ENCODE results near the gene NUP62. TPM values are rescaled to one million over a fixed set of nuclear protein-coding genes. Genes with fewer than 3 reads are reported as not detected.

Gene NUP62
- polyA plus RNA-seq, 6 donors from 2014 or later: 30.3 to 59.2 (median 51.3) TPM

DNA sequence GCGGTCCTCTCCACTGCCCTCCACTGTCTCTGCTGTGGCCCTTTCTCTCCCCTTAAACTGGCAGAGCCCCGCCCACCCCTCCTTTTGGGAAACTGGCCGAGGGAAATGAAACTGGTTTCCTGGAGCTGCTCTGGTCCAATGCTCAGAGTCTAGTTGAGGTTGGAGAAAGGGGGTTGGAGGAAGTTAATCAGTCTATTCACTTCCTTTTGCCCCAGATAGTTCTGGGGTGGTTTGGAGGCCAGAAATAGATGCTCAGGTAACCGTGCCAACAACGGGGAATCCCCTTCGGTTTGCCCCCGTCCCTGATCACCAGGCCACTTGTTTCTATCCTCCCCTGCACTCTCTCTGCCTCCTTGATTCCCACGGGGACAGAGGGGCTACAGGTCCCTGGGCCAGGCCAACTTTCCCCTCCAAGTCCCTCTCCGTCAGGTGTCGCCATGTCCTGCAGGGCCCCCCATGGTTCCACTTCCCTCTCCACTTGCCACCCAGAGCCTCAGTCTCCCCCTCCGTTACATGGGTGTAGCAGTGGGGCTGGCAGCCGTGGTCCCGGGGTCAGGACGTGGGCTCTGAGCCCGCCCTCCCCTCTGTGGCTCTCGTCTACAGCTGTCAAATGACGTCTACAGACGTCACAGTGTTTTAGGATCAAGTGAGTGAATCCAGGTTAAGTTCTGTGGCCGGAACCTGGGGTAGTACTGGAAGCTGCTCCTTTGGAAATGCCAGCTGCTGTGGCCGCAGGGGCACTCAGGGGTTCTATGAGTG lies 32.3 kb downstream of the NUP62 start, which contains the start of gene IL4I1:
Gene IL4I1 (minus strand): TSS at position 25 of the 759 bp plus-strand sequence. CDS start 727 bp downstream, outside the sequence.
- ATAC-seq (ENCODE audit: low read depth in 2 of 2): peak; percentile 77 to 83
- H3K4me1 Mint-ChIP-seq: peaks cover 31 to 73% (median 66%) of the 10 kb centered on the region in 3 donors
- peak; percentile 84 for DNase-seq
- no peaks in the 10 kb centered on the region for H3K36me3 Mint-ChIP-seq
- peak within 1 kb of the TSS; percentile 96 to 100 (median 98) for H3K27ac Mint-ChIP-seq
- H3K4me3 Mint-ChIP-seq: peak within 1 kb of the TSS; percentile 75 to 95 (median 90)
- no peaks in the 10 kb centered on the region for H3K27me3 Mint-ChIP-seq
- no peaks in the 10 kb centered on the region for H3K9me3 Mint-ChIP-seq

DNA sequence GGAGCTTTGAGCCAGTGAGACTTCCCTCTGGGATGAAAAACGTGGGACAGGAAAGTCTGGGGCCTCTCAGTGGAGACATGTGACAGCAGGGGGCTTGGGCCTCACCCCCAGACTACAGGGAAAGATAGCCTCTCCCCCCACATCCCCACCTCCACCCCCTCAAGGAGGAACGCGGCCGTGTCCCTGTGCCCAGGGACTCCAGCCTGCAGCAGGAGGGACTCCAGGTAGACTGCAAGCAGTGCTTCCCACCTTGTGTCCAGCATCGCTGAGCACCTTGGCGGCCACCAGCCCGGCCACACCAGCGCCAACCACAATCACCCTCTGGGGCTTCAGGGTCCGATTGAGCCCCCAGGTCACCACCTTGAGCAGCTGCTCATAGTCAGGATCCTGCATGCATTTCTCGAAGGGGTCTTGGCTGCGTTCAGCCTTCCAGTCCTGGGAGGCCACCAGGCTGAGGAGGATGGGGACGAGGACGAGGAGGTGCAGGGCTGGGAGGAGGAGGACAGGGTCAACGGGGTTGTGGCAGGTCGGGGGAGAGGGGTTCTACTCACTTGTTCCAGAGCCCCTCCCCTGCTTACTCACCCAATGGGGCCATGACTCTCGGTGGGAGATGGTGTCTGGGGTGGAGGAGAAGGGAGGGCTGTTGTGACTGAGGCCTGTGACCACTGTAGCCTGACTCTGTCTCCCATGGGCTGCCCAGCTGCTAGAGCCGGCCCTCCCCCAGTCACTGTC lies 33.6 kb downstream of the NUP62 start:
- no peaks in the 10 kb centered on the region for H3K36me3 Mint-ChIP-seq
- ATAC-seq (ENCODE audit: low read depth in 2 of 2) (no peak), DNase-seq (no peak)
- peak overlapping the region in 5 of 6 donors; percentile 95 to 100 (median 98) for H3K27ac Mint-ChIP-seq
- no peaks in the 10 kb centered on the region for H3K27me3 Mint-ChIP-seq
- no peaks in the 10 kb centered on the region for H3K9me3 Mint-ChIP-seq
- H3K4me3 Mint-ChIP-seq: peak overlapping the region; percentile 30 to 94 (median 77)
- H3K4me1 Mint-ChIP-seq: peaks cover 35 to 73% (median 64%) of the 10 kb centered on the region in 3 donors

DNA sequence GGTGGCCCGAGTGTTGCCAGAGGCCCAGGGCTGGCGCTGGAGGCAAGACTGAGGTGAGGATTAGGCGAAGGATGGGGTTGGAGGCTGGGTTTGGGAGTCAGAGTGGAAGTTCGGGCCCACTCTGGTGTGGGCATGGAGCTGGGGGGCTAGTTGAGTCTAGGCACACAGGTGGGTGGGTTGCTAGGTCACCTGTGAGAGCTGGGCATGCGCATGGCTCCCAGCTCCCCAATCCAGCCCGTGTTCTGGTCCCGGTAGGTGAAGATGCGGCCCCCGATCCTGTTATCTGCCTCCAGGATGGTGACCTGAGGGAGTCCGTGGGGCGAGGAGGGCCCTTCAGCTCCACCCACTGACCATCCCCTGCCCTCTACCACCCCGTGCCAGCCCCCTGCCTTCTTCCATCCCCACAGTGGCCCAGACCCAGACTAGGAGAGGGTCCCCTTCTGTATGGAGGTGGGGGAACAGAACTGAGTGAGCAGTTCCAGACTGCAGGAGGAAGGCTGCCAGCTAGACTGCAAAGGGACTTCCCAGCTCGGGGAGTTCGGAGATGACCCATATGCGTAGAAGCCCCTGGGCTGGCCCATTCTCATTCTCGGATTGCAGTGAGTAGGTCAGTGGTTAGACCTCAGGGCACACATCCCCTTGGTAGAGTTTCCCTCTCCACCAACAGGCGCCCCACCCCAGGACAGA lies 34.3 kb downstream of the NUP62 start:
- H3K4me3 Mint-ChIP-seq: peak overlapping the region in 4 of 8 donors; percentile 30 to 57 (median 39)
- ATAC-seq (ENCODE audit: low read depth in 2 of 2) (no peak), DNase-seq (no peak)
- H3K9me3 Mint-ChIP-seq: no peaks in the 10 kb centered on the region
- peaks cover 35 to 69% (median 62%) of the 10 kb centered on the region in 3 donors for H3K4me1 Mint-ChIP-seq
- no peaks in the 10 kb centered on the region for H3K36me3 Mint-ChIP-seq
- no peaks in the 10 kb centered on the region for H3K27me3 Mint-ChIP-seq
- H3K27ac Mint-ChIP-seq: peak overlapping the region in 4 of 6 donors; percentile 24 to 96 (median 84)

DNA sequence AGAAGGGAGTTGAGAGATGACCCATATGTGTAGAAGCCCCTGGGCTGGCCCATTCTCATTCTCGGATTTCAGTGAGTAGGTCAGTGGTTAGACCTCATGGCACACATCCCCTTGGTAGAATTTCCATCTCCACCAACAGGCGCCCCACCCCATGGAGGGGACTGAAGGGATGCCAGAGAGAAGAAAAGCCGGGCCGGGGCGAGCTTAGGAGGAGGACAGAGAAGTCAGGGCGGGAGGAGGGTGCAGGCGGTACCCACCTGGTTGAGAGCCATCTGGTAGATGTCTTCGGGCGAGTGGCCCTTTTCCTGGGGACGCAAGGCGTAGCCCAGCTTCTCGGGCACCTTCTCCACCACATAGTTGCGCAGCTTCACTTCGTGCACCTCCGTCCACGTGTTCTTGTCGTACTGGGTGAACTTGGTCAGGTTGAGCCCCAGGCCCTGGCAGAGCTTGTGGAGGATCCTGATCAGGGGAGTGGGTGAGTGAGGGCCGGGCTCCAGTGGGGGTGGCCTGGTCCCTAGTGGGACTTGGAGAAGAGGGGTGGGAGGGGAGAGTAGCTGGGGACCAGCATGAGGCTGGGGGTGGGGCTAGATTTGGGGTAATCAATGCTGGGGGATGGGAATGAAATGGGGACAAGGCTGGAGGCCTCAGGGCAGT lies 35.2 kb downstream of the NUP62 start:
- Mint-ChIP-seq H3K4me1 (peaks cover 35 to 63% (median 63%) of the 10 kb centered on the region in 3 donors), H3K36me3 (no peaks in the 10 kb centered on the region), H3K9me3 (no peaks in the 10 kb centered on the region), H3K4me3 (peak overlapping the region in 2 of 8 donors; percentile 59 to 70), H3K27ac (peak overlapping the region in 3 of 6 donors; percentile 41 to 74 (median 56)), H3K27me3 (no peaks in the 10 kb centered on the region)
- ATAC-seq (ENCODE audit: low read depth in 2 of 2) (no peak), DNase-seq (no peak)

DNA sequence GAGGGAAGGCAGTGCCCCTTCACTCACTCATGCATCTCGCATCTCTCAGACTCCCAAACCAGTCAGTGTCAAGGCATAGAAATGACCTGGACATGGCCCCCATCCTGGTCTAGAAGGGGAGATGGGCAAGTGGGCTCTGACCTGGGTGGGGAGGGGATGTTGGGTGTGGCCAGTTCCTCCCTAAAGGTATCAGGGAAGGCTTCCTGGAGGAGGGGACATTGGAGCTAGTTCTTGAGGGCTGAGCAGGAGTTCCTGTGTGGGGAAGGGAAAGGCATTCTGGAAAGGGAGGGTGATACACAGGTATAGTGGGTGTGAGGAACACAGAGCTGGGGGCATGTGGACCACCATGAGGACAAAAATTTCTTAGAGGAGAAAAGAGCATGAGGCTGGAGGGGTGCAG lies 36.6 kb downstream of the NUP62 start:
- peak overlapping the region in 2 of 8 donors; percentile 57 to 88 for H3K4me3 Mint-ChIP-seq
- ATAC-seq (ENCODE audit: low read depth in 2 of 2) (no peak), DNase-seq (no peak)
- H3K27me3 Mint-ChIP-seq: no peaks in the 10 kb centered on the region
- peaks cover 32 to 60% (median 59%) of the 10 kb centered on the region in 3 donors for H3K4me1 Mint-ChIP-seq
- H3K27ac Mint-ChIP-seq: peak overlapping the region in 4 of 6 donors; percentile 39 to 94 (median 72)
- H3K36me3 Mint-ChIP-seq: no peaks in the 10 kb centered on the region
- no peaks in the 10 kb centered on the region for H3K9me3 Mint-ChIP-seq

DNA sequence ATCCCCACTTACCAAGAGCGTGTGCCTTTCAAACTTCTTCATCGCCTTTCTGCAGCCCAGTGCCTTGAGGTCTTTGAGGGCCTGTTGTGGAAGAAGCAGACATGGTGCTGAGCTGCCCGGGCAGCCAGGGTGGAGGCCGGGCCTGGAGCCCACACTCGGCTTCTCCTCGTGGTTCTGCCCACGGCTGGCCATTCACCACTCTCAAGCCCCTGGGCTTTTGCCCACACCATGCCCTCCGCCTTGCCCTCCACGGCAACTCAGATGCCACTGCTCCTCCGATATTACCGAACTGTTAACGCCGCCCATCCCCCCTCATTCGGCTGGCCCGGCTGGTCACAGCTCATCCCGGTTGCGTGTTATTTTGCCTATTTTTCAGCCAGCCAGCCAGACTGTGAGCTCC lies 37.9 kb downstream of the NUP62 start:
- no peak for ATAC-seq (ENCODE audit: low read depth in 2 of 2)
- Mint-ChIP-seq H3K36me3 (no peaks in the 10 kb centered on the region), H3K4me3 (peak overlapping the region in 6 of 8 donors; percentile 3 to 83 (median 49)), H3K9me3 (no peaks in the 10 kb centered on the region), H3K27ac (peak overlapping the region in 3 of 6 donors; percentile 42 to 85 (median 67)), H3K4me1 (peaks cover 19 to 47% (median 45%) of the 10 kb centered on the region in 3 donors), H3K27me3 (no peaks in the 10 kb centered on the region)
- no peak for DNase-seq

DNA sequence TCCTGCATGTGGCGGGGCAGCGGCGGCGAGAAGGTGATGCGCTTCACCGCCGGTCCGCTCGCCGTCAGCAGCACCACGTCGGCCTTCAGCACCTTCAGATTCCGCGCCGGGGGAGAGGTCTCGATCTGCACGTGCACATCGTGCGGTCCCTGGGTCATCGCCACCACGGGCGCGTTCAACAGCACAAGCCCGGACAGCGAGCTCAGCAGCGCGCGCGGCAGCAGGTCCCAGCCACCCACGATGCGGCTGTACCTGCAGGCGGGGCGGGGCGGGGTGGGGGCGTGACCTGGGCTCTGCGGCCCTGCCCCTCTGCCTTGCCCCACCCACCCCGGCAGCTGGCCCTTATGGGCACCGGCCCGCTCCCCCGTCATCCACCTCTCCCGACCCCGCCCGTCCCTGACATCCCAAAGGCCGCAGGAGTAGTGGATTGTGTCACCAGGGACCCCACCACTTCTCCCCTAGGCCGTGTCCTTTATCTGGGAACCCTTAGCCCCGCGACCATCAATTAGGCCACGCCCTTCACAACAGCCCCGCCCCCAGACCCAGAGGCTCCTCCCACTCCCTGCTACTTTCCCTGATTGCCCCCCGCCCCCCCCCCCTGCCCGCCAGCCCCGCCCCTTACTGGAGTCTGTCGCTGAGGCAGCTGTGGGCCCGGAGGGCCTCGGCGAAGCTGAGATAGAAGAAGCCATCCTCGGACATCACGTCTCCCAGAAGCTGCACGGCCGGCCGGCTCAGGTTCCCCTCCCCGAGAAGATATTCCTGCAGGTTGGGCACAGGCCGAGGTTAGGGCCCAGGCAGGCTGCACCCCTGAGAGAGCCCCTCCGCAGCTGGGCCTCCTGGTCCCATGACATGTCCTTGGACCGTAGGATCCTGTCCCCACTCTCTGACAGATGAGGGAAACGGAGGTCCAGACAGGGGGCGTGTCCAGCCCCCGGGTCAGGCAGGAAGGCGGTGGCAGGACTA lies 38.7 kb downstream of the NUP62 start:
- no peak for DNase-seq
- Mint-ChIP-seq H3K4me3 (peak overlapping the region; percentile 29 to 91 (median 83)), H3K9me3 (no peaks in the 10 kb centered on the region), H3K4me1 (peaks cover 11 to 39% (median 38%) of the 10 kb centered on the region in 3 donors), H3K36me3 (no peaks in the 10 kb centered on the region), H3K27me3 (no peaks in the 10 kb centered on the region), H3K27ac (peak overlapping the region in 4 of 6 donors; percentile 44 to 85 (median 67))
- peak; percentile 79 to 83 for ATAC-seq (ENCODE audit: low read depth in 2 of 2)

DNA sequence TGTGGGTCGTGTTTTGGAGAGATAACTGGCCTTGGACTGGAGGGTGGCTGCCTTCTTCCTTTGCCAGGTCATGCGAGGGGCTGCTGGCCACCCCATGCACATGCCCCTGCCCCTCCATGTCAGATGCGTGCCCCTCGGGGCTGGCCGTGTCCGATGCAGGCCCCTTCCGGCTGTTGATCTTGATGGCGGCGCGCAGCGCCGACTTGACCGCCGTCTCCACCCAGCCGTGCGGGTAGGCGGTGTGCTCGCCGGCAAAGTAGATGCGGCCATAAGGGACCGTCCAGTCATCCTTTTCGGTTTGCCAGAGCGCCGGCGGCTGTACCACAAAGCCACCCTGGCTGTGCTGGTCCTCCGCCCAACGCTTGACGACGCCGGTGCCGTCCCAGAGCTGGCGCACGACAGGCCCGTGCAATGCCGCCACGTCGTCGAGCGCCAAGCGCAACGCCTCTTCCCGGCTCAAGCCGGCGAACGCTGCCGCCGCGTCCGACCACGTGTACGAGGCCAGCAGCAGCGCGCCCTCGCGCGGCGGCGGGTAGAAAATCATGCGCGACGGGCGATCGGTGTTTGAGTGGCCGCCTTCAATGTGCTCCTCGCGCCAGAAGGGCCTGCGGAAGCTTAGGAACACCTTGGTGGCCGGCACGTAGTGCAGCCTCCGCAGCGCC lies 39.5 kb downstream of the NUP62 start:
- Mint-ChIP-seq H3K4me3 (peak overlapping the region; percentile 29 to 91 (median 83)), H3K27me3 (no peaks in the 10 kb centered on the region), H3K27ac (peak overlapping the region in 3 of 6 donors; percentile 44 to 85 (median 68)), H3K4me1 (peaks cover 10 to 31% (median 30%) of the 10 kb centered on the region in 3 donors), H3K36me3 (no peaks in the 10 kb centered on the region), H3K9me3 (no peaks in the 10 kb centered on the region)
- DNase-seq (peak; percentile 70), ATAC-seq (ENCODE audit: low read depth in 2 of 2) (peak; percentile 77 to 79)

DNA sequence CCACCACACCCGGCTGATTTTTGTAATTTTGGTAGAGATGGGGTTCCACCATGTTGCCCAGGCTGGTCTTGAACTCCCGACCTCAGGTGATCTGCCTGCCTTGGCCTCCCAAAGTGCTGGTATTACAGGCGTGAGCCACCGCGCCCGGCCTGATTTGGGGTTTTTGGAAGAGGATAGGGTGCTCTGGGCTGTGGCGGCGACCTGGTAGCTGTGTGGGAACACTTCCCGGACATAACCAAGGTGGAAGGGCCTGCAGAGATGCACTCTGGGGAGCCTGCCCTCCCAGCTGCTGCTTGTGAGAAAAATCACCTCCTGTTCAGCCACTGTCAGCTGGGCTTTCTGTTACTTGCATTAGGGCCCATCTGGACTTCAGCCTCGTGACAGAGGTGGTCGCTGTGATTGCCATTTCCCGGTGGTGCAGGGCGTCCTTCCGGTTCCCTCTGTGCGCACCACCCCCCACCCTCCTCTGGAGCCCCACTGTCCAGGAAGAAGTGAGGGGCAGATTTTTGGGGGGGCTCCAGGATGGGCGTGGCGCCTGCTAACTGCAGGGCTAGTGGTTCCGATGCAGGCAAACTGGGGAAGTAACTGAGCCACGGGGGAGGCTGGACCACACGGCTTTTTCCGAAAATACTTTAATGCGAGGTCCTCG lies 40.1 kb downstream of the NUP62 start:
- H3K27ac Mint-ChIP-seq: peak overlapping the region in 1 of 6 donors; percentile 85
- H3K4me1 Mint-ChIP-seq: peaks cover 4 to 25% (median 24%) of the 10 kb centered on the region in 3 donors
- no peaks in the 10 kb centered on the region for H3K9me3 Mint-ChIP-seq
- peak overlapping the region in 6 of 8 donors; percentile 21 to 78 (median 40) for H3K4me3 Mint-ChIP-seq
- ATAC-seq (ENCODE audit: low read depth in 2 of 2): no peak
- no peak for DNase-seq
- no peaks in the 10 kb centered on the region for H3K36me3 Mint-ChIP-seq
- no peaks in the 10 kb centered on the region for H3K27me3 Mint-ChIP-seq

DNA sequence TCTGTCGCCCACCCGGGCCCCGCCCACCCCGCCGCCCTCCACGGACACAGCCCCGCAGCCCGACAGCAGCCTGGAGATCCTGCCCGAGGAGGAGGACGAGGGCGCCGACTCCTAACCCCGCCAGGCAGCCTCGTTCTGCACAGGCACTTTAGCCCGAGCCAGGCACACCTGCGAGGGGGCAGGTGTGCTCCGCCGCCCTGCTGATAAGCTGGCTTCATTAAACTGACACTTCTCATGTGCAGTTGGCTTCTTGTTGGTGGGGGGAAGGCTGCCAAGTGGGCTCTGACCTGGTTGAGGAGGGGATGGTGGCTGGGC lies 40.8 kb downstream of the NUP62 start:
- no peaks in the 10 kb centered on the region for H3K36me3 Mint-ChIP-seq
- H3K9me3 Mint-ChIP-seq: no peaks in the 10 kb centered on the region
- H3K4me1 Mint-ChIP-seq: peaks cover 4 to 22% (median 18%) of the 10 kb centered on the region in 3 donors
- H3K27ac Mint-ChIP-seq: peak overlapping the region in 1 of 6 donors; percentile 80
- no peaks in the 10 kb centered on the region for H3K27me3 Mint-ChIP-seq
- peak overlapping the region in 1 of 8 donors; percentile 46 for H3K4me3 Mint-ChIP-seq
- ATAC-seq (ENCODE audit: low read depth in 2 of 2) (no peak), DNase-seq (no peak)

Measured in naive B cell (primary cell).